GM23338 (cell line): ENCODE measurements around the gene CDCA5. TPM values are rescaled to one million over a fixed set of nuclear protein-coding genes. Genes with fewer than 3 reads are reported as not detected.

ENCODE experiments used
- ATAC-seq: fragments of 200-7000 bp; cut with Tn5 transposase; 3 replicates; pipeline ENCODE4 v1.9.1; 2020
- DNase-seq: peaks from one replicate; pipeline ENCODE4 v3.0.0-alpha.2; 2015; ENCODE audit warnings: low spot score
- H2AFZ ChIP-seq: fragments of 200-600 bp; sonication (generic); 2 replicates; pipeline ENCODE4 v1.8.0; 2016; ENCODE audit warnings: antibody characterized with exemption, mild to moderate bottlenecking, moderate library complexity
- H3F3A ChIP-seq: fragments of 200-600 bp; sonication (generic); replicated peaks from 2 replicates; pipeline ENCODE4 v1.8.0; 2017; ENCODE audit warnings: antibody characterized with exemption, mixed run types, low read depth
- H3K27ac ChIP-seq: fragments of 200-600 bp; sonication (generic); 2 replicates; pipeline ENCODE4 v1.6.1; 2016; ENCODE audit warnings: low read depth
- H3K27me3 ChIP-seq: fragments of 200-600 bp; sonication (generic); 2 replicates; pipeline ENCODE4 v1.8.0; 2016; ENCODE audit warnings: mild to moderate bottlenecking, mixed run types, moderate library complexity; ENCODE audit not compliant: insufficient read depth
- H3K36me3 ChIP-seq: fragments of 200-600 bp; sonication (generic); 2 replicates; pipeline ENCODE4 v1.8.0; 2016; ENCODE audit warnings: mild to moderate bottlenecking; ENCODE audit not compliant: insufficient read depth
- H3K4me1 ChIP-seq: fragments of 200-600 bp; sonication (generic); 2 replicates; pipeline ENCODE4 v1.8.0; 2016; ENCODE audit warnings: mild to moderate bottlenecking, moderate library complexity; ENCODE audit not compliant: insufficient read depth
- H3K4me2 ChIP-seq: fragments of 200-600 bp; sonication (generic); 2 replicates; pipeline ENCODE4 v1.7.1; 2017; ENCODE audit warnings: mixed run types
- H3K4me3 ChIP-seq: fragments of 200-600 bp; sonication (generic); 2 replicates; pipeline ENCODE4 v1.6.1; 2016; ENCODE audit warnings: mixed run types
- H3K79me2 ChIP-seq: fragments of 200-600 bp; sonication (generic); replicated peaks from 2 replicates; pipeline ENCODE4 v1.8.0; 2017; ENCODE audit warnings: mild to moderate bottlenecking; ENCODE audit not compliant: insufficient read depth
- H3K9me2 ChIP-seq: fragments of 200-600 bp; sonication (generic); 2 replicates; pipeline ENCODE4 v1.8.0; 2017; ENCODE audit not compliant: insufficient read depth
- H4K20me1 ChIP-seq: fragments of 200-600 bp; sonication (generic); replicated peaks from 2 replicates; pipeline ENCODE4 v1.8.0; 2017; ENCODE audit warnings: mild to moderate bottlenecking; ENCODE audit not compliant: insufficient read depth
- H3K27ac Mint-ChIP-seq: 2 replicates; pipeline ENCODE4 v1.8.0; 2020; ENCODE audit warnings: inconsistent platforms, mild to moderate bottlenecking, moderate library complexity, mixed read lengths
- H3K27me3 Mint-ChIP-seq: 3 replicates; pipeline ENCODE4 v1.8.0; 2022; ENCODE audit warnings: low read depth, mild to moderate bottlenecking, moderate library complexity, mixed read lengths, inconsistent platforms; ENCODE audit not compliant: insufficient read depth, poor library complexity
- H3K36me3 Mint-ChIP-seq: 3 replicates; pipeline ENCODE4 v1.8.0; 2021; ENCODE audit warnings: low read depth, mild to moderate bottlenecking, inconsistent platforms, moderate library complexity, mixed read lengths
- H3K4me1 Mint-ChIP-seq: 3 replicates; pipeline ENCODE4 v1.8.0; 2020; ENCODE audit warnings: mild to moderate bottlenecking, inconsistent platforms, mixed read lengths
- H3K4me3 Mint-ChIP-seq: 3 replicates; pipeline ENCODE4 v1.8.0; 2021; ENCODE audit warnings: moderate library complexity, mild to moderate bottlenecking, inconsistent platforms, mixed read lengths
- H3K9me3 Mint-ChIP-seq: 3 replicates; pipeline ENCODE4 v1.8.0; 2020; ENCODE audit warnings: moderate library complexity, mild to moderate bottlenecking, inconsistent platforms, mixed read lengths
- CREB1 ChIP-seq: fragments of 250-450 bp; sonication (Bioruptor Pico); IDR thresholded peaks from 2 replicates; pipeline ENCODE4 v1.5.0; 2020; ENCODE audit warnings: low read depth, mild to moderate bottlenecking, moderate library complexity
- EZH2 ChIP-seq: fragments of 200-600 bp; sonication (generic); IDR thresholded peaks from one replicate; pipeline ENCODE4 v1.8.0; 2017; ENCODE audit warnings: antibody characterized with exemption, mild to moderate bottlenecking, low read depth; ENCODE audit not compliant: unreplicated experiment
- JUNB ChIP-seq: IDR thresholded peaks from one replicate; pipeline ENCODE4 v1.6.1; 2016; ENCODE audit warnings: antibody characterized with exemption; ENCODE audit not compliant: unreplicated experiment
- NANOG ChIP-seq: IDR thresholded peaks from 2 replicates; pipeline ENCODE4 v1.6.1; 2016; ENCODE audit warnings: antibody characterized with exemption, borderline replicate concordance
- STAT1 ChIP-seq: IDR thresholded peaks from one replicate; pipeline ENCODE4 v1.6.1; 2016; ENCODE audit warnings: antibody characterized with exemption; ENCODE audit not compliant: unreplicated experiment
- ZNF331 ChIP-seq: fragments of 250-450 bp; sonication (Bioruptor Pico); IDR thresholded peaks from 2 replicates; pipeline ENCODE4 v1.5.0; 2020; ENCODE audit warnings: low read depth, mild to moderate bottlenecking, moderate library complexity
- ZNF462 ChIP-seq: fragments of 250-450 bp; sonication (Bioruptor Pico); IDR thresholded peaks from 2 replicates; pipeline ENCODE4 v1.5.0; 2020; ENCODE audit warnings: mild to moderate bottlenecking, moderate library complexity
- polyA plus RNA-seq: library from polyadenylated mRNA; unstranded; fragments of >200 nt; fragmentation: Nextera tagmentation; extraction: Ambion mirVana; gene quantifications from 2 replicates; pipeline ENCODE4 v1.2.1, GENCODE V29; 2016
- total RNA-seq: library from RNA; depleted of rRNA; stranded (reverse); fragments of >200 nt; shearing (Covaris generic); gene quantifications from 2 replicates; pipeline ENCODE4 v1.2.3, GENCODE V29; 2014
- TF ChIP-seq, protein P1 (sequence below): IDR thresholded peaks from 2 replicates; pipeline ENCODE4 v1.6.1; 2016; ENCODE audit warnings: antibody characterized with exemption
- TF ChIP-seq, protein P2 (sequence below): IDR thresholded peaks from one replicate; pipeline ENCODE4 v1.6.1; 2018; ENCODE audit warnings: antibody characterized with exemption; ENCODE audit not compliant: unreplicated experiment

CDCA5 gene
- total and polyA plus RNA-seq, 2 experiments from 2014 or later = 53.3 to 70.9 TPM

- Mint-ChIP-seq H3K4me3 (no peak overlapping the region), H3K27me3 (peaks cover 9% of the 10 kb centered on the region), H3K36me3 (no peaks in the 10 kb centered on the region), H3K27ac (no peak overlapping the region), H3K9me3 (no peaks in the 10 kb centered on the region), H3K4me1 (peaks cover 2% of the 10 kb centered on the region)
- ATAC-seq (no peak), DNase-seq (no peak)
- TF ChIP-seq STAT1 (no peak), CREB1 (no peak), JUNB (no peak), EZH2 (no peak), NANOG (no peak)
- TF ChIP-seq, protein P1, sequence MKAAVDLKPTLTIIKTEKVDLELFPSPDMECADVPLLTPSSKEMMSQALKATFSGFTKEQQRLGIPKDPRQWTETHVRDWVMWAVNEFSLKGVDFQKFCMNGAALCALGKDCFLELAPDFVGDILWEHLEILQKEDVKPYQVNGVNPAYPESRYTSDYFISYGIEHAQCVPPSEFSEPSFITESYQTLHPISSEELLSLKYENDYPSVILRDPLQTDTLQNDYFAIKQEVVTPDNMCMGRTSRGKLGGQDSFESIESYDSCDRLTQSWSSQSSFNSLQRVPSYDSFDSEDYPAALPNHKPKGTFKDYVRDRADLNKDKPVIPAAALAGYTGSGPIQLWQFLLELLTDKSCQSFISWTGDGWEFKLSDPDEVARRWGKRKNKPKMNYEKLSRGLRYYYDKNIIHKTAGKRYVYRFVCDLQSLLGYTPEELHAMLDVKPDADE = no peak
- Histone ChIP-seq H4K20me1 (no peaks in the 10 kb centered on the region), H3K27me3 (no peaks in the 10 kb centered on the region), H3K4me3 (no peak overlapping the region), H3K27ac (no peak overlapping the region), H3K4me2 (no peak overlapping the region), H2AFZ (no peak overlapping the region), H3F3A (no peaks in the 10 kb centered on the region), H3K79me2 (no peaks in the 10 kb centered on the region), H3K4me1 (no peaks in the 10 kb centered on the region), H3K36me3 (no peaks in the 10 kb centered on the region), H3K9me2 (no peaks in the 10 kb centered on the region)
Observed at GRCh38 chr11:65058012-65058411, 25.8 kb downstream of the CDCA5 start.

- H3K9me2 ChIP-seq = no peaks in the 10 kb centered on the region
- H3K79me2 ChIP-seq = no peaks in the 10 kb centered on the region
- Mint-ChIP-seq H3K27me3 (peaks cover 9% of the 10 kb centered on the region), H3K4me1 (peaks cover 2% of the 10 kb centered on the region), H3K4me3 (no peak overlapping the region), H3K36me3 (no peaks in the 10 kb centered on the region), H3K27ac (no peak overlapping the region), H3K9me3 (no peaks in the 10 kb centered on the region)
- DNase-seq = no peak
- no peak overlapping the region for H3K27ac ChIP-seq
- no peak overlapping the region for H3K4me2 ChIP-seq
- H3K27me3 ChIP-seq = no peaks in the 10 kb centered on the region
- ATAC-seq = no peak
- H3K4me1 ChIP-seq = no peaks in the 10 kb centered on the region
- no peaks in the 10 kb centered on the region for H4K20me1 ChIP-seq
- no peaks in the 10 kb centered on the region for H3F3A ChIP-seq
- no peaks in the 10 kb centered on the region for H3K36me3 ChIP-seq
- TF ChIP-seq ZNF331 (CRISPR knock-in tag) (no peak), EZH2 (no peak), NANOG (no peak), ZNF462 (CRISPR knock-in tag) (no peak)
- TF ChIP-seq, protein P2, sequence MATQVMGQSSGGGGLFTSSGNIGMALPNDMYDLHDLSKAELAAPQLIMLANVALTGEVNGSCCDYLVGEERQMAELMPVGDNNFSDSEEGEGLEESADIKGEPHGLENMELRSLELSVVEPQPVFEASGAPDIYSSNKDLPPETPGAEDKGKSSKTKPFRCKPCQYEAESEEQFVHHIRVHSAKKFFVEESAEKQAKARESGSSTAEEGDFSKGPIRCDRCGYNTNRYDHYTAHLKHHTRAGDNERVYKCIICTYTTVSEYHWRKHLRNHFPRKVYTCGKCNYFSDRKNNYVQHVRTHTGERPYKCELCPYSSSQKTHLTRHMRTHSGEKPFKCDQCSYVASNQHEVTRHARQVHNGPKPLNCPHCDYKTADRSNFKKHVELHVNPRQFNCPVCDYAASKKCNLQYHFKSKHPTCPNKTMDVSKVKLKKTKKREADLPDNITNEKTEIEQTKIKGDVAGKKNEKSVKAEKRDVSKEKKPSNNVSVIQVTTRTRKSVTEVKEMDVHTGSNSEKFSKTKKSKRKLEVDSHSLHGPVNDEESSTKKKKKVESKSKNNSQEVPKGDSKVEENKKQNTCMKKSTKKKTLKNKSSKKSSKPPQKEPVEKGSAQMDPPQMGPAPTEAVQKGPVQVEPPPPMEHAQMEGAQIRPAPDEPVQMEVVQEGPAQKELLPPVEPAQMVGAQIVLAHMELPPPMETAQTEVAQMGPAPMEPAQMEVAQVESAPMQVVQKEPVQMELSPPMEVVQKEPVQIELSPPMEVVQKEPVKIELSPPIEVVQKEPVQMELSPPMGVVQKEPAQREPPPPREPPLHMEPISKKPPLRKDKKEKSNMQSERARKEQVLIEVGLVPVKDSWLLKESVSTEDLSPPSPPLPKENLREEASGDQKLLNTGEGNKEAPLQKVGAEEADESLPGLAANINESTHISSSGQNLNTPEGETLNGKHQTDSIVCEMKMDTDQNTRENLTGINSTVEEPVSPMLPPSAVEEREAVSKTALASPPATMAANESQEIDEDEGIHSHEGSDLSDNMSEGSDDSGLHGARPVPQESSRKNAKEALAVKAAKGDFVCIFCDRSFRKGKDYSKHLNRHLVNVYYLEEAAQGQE = no peak
- H3K4me3 ChIP-seq = no peak overlapping the region
- no peak overlapping the region for H2AFZ ChIP-seq
Observed at GRCh38 chr11:65057526-65057925, 26.3 kb downstream of the CDCA5 start.
